Epithelial cell of proximal tubule (primary cell): ENCODE measurements around the gene RAD51B. TPM values are rescaled to one million over a fixed set of nuclear protein-coding genes. Genes with fewer than 3 reads are reported as not detected.
"Not testable (repeated sequence)": the region's sequence is repeated elsewhere in the genome, so short reads cannot be mapped to it uniquely, and the experiment has no call there.

Experiments used
- DNase-seq: peaks from one replicate; pipeline ENCODE4 v3.0.0-alpha.2; 2011; ENCODE audit warnings: low read depth
- H3K4me3 ChIP-seq: 2 replicates; pipeline ENCODE4 v1.5.1; 2011; ENCODE audit warnings: low read depth, mild to moderate bottlenecking, low read length
- total RNA-seq: library from RNA; depleted of rRNA; stranded (reverse); fragments of >200 nt; gene quantifications from 2 replicates; pipeline ENCODE4 v1.2.3, GENCODE V29; 2015
- TF ChIP-seq, protein P1 (sequence below): conservative IDR thresholded peaks from 2 replicates; pipeline ENCODE4 v1.5.1; 2012; ENCODE audit warnings: low read depth, mild to moderate bottlenecking, low read length

RAD51B gene
- total RNA-seq, 1 donor from 2014 or later, result 6.3 TPM

- DNase-seq, result no peak
- no peak overlapping the region for H3K4me3 ChIP-seq
- TF ChIP-seq, protein P1, sequence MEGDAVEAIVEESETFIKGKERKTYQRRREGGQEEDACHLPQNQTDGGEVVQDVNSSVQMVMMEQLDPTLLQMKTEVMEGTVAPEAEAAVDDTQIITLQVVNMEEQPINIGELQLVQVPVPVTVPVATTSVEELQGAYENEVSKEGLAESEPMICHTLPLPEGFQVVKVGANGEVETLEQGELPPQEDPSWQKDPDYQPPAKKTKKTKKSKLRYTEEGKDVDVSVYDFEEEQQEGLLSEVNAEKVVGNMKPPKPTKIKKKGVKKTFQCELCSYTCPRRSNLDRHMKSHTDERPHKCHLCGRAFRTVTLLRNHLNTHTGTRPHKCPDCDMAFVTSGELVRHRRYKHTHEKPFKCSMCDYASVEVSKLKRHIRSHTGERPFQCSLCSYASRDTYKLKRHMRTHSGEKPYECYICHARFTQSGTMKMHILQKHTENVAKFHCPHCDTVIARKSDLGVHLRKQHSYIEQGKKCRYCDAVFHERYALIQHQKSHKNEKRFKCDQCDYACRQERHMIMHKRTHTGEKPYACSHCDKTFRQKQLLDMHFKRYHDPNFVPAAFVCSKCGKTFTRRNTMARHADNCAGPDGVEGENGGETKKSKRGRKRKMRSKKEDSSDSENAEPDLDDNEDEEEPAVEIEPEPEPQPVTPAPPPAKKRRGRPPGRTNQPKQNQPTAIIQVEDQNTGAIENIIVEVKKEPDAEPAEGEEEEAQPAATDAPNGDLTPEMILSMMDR, result peak; percentile 38
Observed at GRCh38 chr14:68297876-68298468, 478.4 kb downstream of the RAD51B start.

DNA sequence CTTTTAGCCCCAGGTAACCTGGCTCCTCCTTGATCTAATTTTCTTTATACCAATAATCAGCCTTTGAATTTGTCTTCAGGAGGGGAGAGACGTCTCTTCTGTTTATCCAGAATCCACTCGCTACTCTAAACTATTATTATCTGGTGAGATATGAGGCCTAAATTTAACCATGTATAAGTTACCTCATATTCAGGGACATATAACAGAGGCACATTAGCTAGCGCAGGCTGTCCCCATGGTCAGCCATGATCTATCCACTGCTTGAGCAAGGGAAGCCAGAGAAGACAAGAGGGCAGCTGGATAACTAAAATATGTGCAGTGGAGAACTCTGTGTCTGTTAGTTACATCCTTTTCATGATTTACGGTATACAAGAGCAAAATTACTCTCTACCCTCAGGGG lies 481.0 kb downstream of the RAD51B start:
- no peak for DNase-seq
- TF ChIP-seq, protein P1, result no peak
- H3K4me3 ChIP-seq, result no peak overlapping the region

DNA sequence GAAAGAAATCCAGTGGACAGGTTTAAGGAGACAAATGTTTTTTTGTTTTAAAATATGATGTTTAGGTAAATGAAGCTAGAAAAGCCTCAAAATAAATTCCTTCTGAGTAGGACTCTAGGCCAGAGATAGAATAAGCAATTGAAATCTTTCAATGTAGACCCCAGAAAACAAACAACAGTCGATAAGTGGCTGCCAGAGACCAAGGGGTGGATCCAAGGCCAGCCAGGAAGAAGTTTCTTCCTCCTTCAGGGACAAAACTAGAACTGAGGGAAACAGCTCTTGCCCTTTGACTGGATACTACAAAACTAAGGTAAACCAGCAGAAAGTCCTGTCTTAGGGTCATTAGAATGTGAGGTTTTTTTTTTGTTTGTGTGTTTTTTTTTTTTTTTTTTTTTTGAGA lies 481.6 kb downstream of the RAD51B start:
- DNase-seq, result no peak
- H3K4me3 ChIP-seq, result no peak overlapping the region
- TF ChIP-seq, protein P1, result no peak

- not testable (repeated sequence) for H3K4me3 ChIP-seq, DNase-seq
Observed at GRCh38 chr14:68302938-68303337, 483.4 kb downstream of the RAD51B start.

DNA sequence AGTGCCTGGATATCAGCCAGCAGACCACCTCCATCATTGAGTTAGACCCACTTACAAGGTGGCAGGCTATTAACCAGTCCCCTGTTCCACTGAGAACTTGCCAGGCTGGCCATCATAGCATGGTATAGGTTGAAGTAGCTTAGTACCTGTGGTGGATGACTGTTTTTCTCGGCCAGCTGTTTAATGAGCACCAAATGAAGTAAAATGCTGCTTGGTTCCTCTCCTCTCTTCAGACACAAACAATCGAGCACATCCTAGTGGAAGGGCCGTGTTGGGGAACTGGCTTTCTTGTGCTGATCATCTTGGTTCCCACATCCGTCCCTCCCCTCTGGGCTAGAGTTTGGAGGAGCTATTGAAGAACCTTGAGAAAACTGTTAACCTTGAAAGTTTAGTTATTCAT lies 486.2 kb downstream of the RAD51B start:
- DNase-seq, result no peak
- TF ChIP-seq, protein P1, result no peak
- no peak overlapping the region for H3K4me3 ChIP-seq

DNA sequence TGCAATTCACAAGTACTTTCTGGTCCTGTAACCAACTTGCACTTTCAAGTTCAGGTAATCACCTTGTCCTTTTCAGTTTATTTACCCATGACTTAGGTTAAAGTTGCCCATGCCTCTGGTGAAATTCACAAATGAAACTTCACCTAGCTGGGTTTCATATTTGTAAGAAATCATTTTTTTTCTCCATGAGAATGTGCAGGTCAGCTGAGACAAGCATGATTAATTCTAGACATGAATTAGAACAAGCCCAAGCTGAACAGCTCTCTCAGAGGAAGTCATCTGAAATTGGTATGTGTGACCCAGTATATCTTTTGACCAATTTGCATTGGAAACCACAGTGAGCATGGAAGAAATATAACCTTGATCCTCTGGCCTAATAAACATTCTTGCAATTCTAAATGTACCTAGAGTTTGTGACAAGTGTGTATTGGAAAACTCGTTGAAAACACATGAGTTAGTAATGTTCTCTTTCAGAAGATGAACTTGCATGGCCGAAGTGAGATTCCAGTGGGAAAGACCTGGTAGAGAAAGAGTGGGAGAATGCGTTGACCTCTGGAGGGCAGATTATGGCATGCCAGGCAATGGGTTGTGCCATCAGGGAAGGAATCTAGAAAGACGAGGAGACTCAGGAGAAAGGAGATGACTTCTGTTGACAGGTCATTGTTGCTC lies 486.8 kb downstream of the RAD51B start:
- TF ChIP-seq, protein P1, result no peak

GRCh38 chr14:68306934-68307789 lies 487.6 kb downstream of the RAD51B start:
- TF ChIP-seq, protein P1, result no peak
- H3K4me3 ChIP-seq, result no peak overlapping the region
- no peak for DNase-seq

More for the DNA sequence above, 486.8 kb downstream of the RAD51B start:
- H3K4me3 ChIP-seq, result no peak overlapping the region
- DNase-seq, result no peak
